Measurements from ENCODE around the gene NRK.
"Not testable (repeated sequence)": the region's sequence is repeated elsewhere in the genome, so short reads cannot be mapped to it uniquely, and the experiment has no call there.

NRK gene, protein sequence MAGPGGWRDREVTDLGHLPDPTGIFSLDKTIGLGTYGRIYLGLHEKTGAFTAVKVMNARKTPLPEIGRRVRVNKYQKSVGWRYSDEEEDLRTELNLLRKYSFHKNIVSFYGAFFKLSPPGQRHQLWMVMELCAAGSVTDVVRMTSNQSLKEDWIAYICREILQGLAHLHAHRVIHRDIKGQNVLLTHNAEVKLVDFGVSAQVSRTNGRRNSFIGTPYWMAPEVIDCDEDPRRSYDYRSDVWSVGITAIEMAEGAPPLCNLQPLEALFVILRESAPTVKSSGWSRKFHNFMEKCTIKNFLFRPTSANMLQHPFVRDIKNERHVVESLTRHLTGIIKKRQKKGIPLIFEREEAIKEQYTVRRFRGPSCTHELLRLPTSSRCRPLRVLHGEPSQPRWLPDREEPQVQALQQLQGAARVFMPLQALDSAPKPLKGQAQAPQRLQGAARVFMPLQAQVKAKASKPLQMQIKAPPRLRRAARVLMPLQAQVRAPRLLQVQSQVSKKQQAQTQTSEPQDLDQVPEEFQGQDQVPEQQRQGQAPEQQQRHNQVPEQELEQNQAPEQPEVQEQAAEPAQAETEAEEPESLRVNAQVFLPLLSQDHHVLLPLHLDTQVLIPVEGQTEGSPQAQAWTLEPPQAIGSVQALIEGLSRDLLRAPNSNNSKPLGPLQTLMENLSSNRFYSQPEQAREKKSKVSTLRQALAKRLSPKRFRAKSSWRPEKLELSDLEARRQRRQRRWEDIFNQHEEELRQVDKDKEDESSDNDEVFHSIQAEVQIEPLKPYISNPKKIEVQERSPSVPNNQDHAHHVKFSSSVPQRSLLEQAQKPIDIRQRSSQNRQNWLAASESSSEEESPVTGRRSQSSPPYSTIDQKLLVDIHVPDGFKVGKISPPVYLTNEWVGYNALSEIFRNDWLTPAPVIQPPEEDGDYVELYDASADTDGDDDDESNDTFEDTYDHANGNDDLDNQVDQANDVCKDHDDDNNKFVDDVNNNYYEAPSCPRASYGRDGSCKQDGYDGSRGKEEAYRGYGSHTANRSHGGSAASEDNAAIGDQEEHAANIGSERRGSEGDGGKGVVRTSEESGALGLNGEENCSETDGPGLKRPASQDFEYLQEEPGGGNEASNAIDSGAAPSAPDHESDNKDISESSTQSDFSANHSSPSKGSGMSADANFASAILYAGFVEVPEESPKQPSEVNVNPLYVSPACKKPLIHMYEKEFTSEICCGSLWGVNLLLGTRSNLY (N-terminal part only)

DNA sequence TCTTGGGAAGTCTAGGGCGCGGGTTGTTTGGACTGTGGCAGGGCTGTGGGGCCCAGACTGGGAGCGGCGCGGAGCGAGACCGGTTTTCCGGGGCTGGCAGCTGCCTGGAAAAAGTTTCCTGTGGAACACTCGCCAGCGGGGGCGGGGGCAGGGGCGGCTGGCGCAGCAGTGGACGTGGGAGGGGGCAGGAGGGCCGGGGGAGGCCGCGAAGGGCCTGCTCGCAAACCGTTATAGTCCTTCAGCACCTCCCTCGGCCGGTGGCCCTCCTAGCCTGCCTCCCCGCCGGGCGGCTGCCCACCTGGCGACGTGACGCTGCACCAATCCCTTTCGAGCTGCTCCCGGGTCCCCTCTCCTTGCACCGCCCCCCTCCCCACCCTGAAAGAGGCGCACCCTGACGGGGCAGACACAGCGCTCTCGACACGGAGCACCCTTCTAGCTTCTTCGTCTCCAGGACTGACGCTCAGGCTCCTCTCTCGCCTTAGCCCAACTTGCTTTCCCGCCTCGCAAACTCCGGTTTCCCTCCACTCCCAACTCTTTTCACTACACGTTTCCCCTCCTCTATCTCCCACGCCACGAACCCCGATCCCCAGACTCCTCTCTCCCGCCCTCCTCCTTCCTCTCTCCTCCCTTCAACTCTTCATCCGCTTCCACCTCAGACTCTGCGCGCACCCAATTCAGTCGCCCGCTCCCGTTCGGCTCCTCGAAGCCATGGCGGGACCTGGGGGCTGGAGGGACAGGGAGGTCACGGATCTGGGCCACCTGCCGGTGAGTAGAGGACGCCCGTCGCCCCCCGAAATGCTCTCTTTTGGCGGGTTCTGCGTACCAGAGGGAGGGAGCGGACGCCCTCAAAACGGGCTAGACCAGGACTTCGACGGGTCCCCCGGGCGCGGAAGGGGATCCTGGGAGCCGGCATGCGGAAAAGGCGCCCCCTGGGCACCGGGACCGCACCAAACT, at the start of gene NRK:
Gene NRK (plus strand): TSS at position 402 of the 954 bp plus-strand sequence. CDS start 307 bp downstream, at position 709.
- no peak for DNase-seq (ENCODE audit: low spot score)

DNA sequence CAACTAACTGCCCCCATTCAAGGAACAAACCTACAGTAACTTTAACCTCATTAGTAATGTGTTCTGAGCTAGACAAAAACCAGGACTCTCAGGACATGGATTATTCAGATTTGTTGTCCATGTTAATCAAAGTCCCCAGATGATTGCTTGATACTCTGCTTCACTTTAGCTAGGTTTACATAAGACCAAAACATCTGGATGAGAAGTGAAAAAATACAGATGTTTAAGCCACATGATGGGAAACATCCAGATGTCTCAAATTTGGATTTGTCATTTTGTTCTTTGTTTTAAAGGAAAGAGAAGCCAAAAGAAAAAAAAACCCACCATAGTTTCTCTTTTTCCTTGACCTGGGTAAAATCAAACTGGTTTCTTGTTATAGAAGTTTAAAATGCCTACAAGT, 48.5 kb upstream of the NRK start:
- DNase-seq (ENCODE audit: low spot score), result no peak

DNA sequence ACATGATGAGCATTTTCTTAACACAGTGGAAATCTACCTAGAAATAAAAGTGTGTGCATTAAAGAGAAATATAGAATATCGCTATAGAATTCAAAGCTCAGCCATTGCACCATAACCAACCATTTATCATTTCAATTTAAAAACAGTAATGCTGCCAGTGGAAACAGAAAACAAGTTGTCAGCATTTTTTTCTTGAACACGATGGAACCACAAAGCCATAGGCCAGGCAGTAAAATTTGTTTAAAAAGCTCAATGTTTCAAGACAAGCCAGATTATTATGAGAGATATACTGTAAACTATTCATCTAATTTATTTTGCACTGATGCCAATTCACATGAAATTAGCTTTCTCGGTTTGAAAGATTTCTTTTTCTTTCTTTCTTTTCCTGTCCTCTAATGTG, 46.7 kb upstream of the NRK start:
- DNase-seq (ENCODE audit: low spot score), result no peak

DNA sequence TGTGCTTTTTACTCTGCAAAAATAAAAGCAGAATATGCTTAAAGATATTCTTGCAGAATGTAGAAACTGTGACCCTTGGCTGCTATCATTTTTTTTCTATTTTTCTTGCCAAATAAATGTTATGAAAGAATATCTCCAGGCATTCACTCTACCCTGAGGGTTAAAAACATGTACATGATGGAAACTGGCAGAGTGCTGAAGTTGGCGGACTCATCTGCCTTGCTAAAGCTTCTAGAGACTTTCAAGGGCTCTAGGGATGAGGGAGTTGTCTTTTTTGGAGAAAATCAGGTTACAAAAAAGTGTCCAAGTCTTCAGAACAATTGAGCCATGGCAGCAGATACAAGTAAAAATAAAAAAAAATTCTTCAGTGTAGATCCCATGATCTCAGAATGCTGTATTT, 40.5 kb upstream of the NRK start:
- DNase-seq (ENCODE audit: low spot score), result no peak

DNA sequence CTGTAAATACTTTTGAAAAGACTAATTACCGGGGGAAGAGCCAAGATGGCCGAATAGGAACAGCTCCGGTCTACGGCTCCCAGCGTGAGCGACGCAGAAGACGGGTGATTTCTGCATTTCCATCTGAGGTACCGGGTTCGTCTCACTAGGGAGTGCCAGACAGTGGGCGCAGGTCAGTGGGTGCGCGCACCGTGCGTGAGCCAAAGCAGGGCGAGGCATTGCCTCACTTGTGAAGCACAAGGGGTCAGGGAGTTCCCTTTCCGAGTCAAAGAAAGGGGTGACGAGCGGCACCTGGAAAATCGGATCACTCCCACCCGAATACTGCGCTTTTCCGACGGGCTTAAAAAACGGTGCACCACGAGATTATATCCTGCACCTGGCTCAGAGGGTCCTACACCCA, 25.5 kb upstream of the NRK start:
- DNase-seq (ENCODE audit: low spot score), result not testable (repeated sequence)

DNA sequence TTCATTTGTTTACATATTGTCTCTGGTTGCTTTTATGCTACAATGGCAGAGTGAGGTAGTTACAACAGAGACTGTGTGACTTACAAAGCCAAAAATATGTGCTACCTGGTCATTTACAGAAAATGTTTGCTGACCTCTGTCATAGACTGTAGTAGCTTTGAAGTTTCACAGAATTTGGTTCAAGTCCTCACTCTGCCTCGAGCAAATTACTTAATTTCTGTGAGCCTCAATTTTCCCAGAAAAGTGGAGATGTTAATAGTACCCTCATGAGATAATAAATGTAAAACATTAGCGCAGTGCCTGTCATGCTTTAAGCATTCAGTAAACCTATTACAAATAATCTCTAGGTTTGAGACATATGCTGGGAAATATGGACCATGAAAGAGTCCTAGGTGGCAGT, 18.4 kb upstream of the NRK start:
- no peak for DNase-seq (ENCODE audit: low spot score)

DNA sequence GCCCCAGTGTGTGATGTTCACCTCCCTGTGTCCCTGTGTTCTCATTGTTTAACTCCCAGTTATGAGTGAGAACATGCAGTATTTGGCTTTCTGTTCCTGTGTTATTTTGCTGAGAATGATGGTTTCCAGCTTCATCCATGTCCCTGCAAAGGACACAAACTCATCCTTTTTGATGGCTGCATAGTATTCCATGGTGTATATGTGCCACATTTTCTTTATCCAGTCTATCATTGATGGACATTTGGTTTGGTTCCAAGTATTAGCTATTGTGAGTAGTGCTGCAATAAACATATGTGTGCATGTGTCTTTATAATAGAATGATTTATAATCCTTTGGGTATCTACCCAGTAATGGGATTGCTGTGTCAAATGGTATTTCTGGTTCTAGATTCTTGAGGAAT, 16.7 kb upstream of the NRK start:
- not testable (repeated sequence) for DNase-seq (ENCODE audit: low spot score)

DNA sequence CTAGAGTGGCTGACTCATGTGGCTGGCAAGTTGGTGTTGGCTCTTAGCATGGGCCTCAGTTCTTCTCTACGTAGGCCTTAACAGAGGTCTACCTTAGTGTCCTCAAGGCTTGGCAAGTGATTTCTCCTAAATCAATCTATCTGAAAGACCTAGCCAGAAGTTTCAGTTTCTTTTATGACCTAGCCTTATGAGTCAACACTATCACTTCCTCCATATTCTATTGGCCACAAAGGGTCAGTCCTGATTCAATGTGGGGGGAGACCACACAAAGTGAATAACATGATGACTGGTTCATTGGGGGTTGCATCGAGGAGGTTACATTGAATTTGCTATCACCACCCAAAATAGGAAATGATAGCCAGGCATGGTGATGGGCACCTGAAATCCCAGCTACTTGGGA, 5.8 kb upstream of the NRK start:
- no peak for DNase-seq (ENCODE audit: low spot score)

DNA sequence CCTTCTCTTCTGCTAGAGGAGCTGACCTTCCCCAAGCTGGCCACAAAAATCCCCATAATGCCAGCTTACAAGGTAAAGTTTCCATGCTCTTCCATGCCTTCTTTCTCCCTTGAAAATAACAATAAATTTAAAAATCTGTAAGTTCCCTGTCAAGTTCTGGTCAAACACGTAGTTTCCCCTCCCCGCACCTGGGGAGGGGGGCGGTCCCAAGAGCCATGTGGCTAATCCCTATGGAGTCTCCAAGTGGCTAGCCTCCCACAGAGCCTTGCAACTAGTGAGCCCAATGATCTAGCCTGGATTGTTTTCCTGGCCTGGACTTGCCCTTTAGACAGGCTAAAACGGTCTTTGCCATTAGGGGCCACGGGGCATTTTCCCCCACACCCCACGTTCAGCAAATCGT, 2.1 kb upstream of the NRK start:
- DNase-seq (ENCODE audit: low spot score), result no peak

DNA sequence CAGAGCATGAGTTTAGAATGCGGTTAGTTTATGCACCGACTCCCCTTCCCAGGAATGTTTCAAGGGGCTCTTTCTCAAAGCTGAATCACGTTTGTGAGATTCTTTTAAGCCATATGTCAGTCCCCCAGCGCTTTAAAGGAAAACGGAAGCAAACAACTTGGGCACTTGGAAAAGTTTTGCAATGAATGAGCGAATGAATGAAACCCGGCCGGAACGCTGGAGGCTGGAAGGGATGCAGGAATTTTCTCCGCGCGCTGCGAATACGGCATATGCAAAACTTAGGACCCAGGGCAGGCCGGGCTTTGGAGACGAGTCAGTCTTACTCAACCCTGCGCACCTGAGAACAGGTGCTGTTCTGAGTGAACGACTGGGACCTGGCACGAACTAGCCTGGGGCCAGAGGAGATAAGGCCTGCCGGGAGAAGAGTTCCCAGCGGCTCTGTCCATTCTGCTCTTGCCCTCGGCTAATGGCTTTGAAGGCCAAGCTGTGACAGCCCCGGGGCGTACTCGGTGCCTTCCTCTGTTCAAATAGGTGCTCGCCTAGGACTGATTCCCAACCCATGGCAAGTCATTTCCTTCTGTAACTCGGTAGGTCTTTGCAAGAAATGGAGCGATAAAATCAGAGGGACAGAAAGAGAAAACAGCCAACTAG, 743 bp upstream of the NRK start:
- DNase-seq (ENCODE audit: low spot score), result no peak

DNA sequence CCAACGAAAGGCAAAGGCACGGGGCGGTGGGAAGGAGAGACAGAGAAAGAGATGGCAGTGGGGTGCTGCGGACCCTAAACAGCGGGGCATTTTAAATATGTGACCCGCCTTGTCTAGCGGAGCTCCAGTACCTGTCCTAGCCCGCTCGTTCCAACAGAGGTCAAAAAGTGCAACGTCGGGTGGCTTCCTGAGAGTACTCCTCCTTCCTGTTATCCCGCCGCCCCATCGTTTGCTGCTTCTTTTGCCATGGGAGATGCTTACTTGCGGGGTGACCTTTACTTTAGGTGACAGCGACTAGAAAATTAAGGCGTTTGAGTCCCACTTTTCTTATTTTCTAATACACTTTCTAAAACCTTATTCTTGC, 735 bp downstream of the NRK start:
- DNase-seq (ENCODE audit: low spot score), result no peak

DNA sequence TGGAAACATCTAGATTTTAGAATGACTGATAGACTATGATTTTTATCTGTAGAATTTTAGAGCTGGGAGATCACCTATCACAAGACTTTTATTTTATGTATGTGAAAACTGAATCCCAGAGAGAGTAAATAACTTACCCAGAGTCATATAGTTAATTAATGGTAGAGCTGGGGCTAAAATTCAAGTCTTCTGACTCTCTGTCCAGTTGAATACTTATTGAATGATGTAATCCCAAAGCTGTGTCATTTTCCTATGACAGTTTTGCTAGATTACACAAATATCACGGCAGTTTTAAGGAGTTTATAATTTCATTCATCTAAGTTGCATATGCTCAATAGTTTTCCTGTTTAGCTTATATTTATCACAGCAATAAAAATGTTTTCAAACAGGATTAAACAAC, 6.7 kb downstream of the NRK start:
- no peak for DNase-seq (ENCODE audit: low spot score)

DNA sequence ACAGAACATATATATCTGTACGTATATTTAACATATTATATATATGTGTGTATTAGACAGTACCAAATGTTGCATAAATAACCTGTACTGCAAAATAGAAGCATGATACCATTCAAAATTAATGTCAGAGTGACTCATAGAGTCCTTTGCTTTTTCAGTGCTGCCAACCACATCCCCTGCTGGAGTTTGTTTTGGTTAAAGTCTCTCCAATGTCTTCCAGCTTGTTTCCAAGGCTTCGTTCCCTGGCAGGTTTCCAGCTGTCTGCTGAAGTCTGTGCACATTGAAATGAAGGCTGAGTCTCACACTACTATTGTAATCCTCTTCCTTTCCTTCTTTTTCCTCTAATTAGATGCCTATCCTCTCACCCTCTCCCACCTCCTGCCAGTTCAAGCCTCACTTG, 14.9 kb downstream of the NRK start:
- no peak for DNase-seq (ENCODE audit: low spot score)

DNA sequence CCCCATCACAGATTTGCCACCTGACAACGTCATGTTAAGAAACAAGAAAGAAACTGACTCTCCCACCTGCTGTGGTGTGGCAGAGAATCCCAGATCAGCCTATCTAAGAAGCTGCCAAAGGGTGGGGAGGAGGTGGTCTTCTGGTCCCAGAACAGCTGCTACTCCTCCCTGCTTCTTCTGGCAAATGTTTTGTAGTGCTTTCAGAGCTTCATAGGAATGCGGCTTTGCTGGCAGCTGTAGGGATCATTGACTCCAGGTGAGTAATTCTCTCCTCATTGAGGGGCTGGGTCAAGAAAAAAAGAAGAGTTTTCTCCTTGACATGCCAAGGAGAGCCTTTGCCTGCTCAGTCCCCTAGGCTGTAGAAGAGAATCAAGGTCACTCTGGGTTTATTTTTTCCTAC, 23.3 kb downstream of the NRK start:
- no peak for DNase-seq (ENCODE audit: low spot score)

DNA sequence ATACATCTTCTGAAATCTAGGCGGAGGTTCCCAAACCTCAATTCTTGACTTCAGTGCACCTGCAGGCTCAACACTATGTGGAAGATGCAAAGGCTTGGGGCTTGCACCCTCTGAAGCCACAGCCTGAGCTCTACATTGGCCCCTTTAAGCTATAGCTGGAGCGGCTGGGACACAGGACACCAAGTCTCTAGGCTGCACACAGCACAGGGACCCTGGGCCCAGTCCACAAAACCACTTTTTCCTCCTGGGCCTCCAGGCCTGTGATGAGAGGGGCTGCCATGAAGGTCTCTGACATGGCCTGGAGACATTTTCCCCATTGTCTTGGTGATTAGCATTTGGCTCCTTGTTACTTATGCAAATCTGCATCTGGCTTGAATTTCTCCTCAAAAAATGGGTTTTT, 27.8 kb downstream of the NRK start:
- DNase-seq (ENCODE audit: low spot score), result not testable (repeated sequence)

DNA sequence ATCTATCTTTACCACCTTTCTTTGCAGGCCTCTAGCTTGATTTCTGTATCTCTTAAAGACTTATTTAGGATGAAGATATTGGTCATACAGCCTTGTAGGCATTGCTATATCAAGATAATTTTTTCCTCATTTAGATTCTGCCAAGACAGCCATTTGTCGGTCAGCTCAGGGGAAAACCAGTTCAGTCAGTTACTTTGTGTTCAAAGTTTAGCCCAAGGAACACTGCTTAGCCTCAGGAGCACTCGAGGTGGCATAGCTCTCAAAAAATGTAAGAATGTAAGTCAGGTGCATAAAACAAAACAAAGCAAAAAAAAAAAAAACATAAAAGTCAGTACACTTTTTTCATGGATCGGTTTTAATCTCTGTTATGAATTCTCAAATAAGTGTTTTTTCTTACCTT, 43.4 kb downstream of the NRK start:
- no peak for DNase-seq (ENCODE audit: low spot score)

DNA sequence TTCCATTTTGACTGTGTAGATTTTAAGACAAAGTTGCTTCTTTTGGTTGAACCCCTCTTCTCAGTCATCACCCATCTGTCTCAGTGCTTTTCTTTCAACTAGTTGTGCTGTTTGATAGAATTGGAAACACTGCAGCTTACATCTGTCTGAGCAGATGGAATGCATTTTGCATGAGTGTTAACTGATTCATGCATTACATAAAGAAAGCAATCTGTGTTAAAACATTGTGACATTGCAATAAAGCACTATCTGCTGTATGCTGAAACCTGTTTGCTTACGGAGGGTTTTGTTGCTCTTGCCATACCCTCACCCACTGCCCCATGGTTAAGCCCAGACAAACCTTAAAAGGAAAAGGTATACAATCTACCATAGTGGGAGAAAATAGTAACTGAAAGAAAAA, 47.4 kb downstream of the NRK start:
- no peak for DNase-seq (ENCODE audit: low spot score)

DNA sequence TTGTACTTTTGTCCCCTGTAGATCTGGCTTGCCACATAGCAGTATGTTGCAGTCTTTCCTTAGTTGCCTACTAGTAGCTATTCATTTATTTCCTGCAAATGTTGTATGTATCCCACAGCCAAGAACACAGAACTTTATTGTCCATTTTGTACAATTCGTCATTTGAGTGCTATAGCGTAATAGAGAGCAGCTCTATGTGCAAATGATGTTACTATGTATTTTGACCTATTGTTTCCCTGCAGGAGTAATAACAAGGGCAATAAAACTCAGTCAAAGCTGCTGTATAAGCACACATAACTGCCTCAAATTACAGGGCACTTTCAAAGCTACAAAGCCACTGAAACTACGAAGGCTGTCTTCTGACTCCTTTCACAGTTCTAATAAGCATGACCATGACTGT, 48.1 kb downstream of the NRK start:
- DNase-seq (ENCODE audit: low spot score), result no peak

DNA sequence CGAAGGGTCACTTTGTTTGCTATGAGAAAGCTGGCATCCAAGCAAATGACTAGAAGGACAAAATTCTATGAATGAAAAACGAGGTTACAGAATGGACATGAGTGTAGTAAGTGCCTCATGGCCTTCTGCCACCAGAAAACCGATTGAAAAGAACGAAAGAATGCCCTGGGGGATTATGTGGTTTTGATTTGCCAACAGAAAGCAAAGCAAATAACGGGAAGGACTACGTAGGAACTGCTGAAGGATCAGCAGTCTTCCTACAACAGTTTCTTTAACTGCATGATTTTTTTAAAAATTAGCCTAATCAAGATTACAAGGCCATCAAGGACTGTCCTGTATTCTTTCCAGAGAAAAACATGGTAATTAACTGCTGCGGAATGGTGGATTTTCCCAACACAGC, 50.6 kb downstream of the NRK start:
- DNase-seq (ENCODE audit: low spot score), result no peak

DNA sequence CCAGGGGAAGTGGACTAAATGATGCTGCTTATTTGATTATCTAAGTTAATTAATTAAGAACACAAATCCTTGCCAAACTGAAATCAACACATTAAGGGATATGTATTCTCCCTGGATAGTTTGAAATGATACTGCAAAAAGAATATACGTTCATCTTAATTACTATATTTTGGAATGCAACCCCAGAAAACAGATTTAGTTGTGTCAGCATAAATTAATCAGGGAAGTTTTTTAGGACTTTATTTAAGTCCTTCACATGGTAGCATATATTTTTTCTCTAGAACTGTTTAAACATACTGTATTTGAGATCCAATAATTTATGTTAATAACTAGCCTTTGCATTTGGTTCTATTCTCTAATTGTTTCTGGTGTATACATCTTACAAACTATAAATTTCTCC, 52.5 kb downstream of the NRK start:
- no peak for DNase-seq (ENCODE audit: low spot score)

DNA sequence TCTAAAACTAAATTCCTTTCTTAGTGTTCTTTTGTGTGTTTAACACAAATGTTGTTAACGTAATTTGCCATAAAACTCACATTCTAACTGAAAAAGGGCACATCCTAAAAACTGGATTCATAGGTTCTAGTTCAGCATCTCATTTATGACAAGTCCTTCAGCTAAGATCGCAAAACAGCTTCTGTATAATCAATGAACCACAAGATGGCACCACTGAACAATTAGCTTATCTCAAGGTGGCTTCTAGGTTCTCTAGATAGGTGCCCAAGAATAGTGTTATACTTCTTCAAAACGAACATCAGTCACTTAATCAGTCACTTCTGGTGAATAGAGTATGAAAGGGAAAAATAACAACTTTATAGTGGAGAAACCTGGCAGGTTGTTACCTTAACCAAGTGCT, 54.3 kb downstream of the NRK start:
- no peak for DNase-seq (ENCODE audit: low spot score)
